Measurements from ENCODE around the gene FBXL22.

The FBXL22 gene, protein sequence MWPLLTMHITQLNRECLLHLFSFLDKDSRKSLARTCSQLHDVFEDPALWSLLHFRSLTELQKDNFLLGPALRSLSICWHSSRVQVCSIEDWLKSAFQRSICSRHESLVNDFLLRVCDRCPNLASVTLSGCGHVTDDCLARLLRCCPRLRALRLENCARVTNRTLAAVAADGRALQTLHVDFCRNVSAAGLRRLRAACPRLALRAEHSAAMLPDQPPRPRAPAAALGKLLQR

DNA sequence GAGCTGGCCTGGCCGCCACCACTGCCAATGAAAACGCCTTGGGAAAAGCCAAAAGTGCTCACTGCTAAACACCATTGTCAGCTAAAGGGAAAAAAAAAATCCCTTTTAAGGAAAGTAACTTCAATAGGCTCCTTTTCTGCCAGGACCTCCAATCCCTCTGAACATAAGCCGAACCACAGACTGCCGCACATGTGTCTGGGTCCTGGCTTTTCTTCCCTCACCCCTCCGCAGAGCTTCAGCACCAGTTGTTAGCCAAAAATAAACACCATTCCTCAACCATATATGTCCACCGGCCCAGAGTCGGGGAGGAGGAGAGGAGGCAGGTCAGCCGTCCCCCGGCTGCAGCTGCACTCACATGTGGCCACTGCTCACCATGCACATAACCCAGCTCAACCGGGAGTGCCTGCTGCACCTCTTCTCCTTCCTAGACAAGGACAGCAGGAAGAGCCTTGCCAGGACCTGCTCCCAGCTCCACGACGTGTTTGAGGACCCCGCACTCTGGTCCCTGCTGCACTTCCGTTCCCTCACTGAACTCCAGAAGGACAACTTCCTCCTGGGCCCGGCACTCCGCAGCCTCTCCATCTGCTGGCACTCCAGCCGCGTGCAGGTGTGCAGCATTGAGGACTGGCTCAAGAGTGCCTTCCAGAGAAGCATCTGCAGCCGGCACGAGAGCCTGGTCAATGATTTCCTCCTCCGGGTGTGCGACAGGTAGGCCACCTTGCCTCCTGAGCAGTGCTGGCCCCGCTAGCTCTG, at the start of gene FBXL22:
Gene FBXL22 (plus strand): TSS at position 350 of the 753 bp plus-strand sequence. CDS start 6 bp downstream, at position 356.
- no peak for DNase-seq

DNA sequence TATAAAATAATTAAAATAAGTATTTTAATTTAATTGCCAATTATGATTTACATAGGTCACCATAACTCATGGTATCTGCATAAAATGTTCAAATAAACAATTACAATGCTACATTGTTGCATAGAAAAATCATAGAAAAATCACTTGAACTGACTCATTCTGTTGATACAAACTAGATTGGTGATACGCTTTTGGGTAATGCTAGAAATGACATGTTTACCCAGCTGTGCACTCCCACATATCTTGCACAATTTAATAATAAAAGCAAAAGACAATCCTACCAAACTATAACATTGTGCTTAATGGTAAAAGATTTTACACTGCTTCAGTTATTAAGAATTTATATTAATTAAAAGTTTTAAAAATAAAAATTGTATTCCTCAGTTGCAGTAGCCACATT, 45.8 kb upstream of the FBXL22 start:
- DNase-seq = no peak

DNA sequence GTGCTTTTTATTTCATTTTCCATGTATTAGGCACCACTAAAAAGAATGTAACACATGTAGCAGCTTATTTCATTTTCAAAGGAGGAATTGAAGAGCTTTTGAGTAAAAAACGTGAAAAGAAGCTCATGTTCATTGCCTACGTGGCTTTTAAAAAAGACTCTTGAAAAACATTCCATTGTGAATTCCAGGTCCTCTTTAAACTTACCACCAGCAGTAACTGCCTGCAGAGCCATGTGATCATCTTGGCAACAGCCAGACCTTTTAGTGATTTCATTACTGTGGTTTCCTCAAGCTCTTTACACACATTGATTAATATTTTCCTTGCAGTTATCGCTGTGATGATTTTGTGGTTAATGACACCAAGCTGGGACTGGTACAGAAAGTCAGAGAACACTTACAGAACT, 43.8 kb upstream of the FBXL22 start:
- DNase-seq = no peak

DNA sequence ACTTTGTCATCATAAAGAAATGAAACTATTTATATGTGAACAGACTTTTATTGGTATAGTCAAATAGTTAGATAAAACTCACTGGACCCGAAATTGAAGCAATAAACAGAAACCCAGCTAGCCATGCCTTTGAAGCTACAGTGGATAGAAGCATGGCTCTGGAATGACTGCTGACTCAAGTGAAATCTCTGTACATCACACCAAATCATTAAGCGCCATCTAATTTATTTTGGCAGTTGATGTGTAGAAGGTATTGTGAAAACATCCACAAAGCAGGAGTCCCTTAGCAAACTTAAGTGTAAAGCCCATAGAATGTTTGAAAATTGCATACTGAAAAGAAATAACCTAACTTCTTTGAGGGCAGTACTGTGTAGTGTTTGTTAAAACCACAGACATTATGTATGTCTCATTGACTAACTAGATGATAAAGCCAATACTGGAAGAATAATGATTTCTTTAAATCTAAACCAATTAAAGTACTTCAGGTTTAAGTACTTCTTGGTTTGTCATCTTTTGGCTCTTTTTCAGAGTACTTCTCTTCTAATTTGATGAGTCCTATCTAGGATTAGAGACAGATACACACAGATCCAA, 42.8 kb upstream of the FBXL22 start:
- no peak for DNase-seq

DNA sequence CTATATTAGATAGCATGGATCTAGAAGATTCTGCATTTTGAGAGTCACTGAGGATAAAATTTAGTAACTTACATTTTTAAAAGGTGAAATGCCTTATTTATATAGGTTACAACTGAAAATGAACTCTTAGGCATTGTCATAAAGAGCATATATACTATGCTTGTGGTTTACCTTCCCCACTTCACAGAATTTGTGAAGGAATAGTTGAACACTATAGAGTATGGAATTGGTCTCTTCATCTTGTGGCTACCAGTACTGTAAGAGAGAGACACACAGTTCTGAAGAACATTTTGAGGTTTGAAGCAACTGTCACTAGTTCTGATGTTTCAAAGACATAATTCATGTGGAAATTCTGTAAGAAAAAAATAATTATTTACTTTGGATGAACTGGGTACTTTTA, 41.7 kb upstream of the FBXL22 start:
- no peak for DNase-seq

DNA sequence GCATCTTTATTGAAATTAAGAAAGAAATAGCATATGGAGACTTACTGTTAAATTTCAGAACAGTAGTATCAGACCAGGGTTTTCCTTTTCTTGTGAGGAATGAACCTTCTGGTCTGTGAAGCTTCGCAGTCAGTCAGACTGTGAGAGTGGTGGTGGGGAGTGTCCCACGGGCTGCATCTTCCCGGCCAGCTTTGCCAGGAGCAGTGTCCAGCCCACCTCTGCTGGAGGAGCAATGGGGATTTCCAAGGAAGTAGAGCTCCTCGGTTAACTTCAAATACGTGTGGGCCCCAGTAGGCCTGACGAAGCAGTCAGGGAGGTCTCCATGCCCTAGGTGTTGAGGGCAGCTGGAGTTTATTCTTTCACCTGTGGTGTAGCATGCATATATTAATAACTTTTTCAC, 40.9 kb upstream of the FBXL22 start:
- DNase-seq = no peak

DNA sequence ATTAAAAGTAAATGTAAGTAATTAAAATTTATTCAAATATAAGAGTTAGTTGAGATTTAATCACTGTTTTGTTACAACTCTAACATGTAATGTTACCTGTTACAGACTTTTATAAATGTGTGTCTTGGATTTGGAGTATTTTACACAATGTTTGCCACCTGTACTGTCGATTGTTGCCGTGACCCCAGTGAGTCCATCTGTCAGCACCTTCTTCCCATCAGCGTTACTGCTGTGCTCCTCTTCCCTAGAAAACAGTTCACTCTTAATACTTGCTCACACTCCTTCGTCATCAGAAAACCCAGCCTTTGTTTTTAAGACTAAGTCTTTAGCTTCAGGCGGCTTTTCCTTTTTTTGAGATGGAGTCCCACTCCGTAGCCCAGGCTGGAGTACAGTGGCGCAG, 40.5 kb upstream of the FBXL22 start:
- DNase-seq = no peak

DNA sequence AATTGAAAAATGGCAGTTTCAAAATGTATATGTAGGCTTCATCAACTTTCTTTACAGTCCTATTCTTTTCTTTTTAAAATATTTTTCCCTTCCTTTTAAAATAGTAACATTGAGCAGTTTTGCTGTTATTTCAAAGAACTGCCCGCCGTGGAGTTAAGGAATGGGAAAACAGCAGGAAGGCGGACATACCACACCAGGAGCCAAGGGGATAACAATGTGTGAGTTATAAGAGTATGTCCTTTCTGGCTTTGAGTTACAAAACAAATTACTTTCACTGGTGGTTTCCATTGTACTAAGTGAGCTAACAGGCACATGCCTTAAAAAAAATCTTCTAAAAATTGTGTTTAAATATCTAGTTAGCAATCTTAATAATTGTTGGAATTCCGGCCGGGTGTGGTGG, 37.4 kb upstream of the FBXL22 start:
- DNase-seq = no peak

DNA sequence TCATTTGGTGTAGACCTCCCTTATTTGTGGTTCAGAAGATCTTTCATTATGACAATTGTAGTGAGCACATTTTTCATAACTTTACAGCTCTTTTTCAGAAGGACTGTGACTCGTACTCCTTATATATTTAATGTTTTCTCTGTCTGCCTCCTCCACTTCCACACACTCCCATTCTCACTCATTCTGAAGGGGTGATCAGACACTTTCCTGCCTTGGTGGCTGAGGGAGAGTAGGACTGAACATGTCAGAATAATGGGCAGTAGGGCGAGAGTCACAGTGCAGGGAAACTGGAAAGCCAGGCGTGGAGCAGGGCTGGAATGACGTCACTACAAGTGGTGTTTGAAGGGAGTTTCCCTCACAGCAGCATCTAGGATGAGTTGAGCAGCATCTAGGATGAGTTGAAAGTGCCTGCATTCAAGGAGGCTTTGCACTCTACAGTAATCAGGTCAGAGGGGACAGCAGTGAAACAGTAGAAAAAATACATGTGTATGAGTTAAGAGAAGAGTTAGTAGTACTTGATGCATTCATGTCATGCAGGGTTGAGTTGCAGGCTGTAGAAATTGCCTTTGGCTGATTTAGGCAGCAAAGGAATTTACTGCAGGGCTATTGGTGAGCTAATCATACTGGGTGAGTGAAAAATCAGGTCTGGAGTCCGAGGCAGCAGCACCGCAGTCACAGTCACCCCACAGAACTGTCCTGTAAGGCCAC, 36.3 kb upstream of the FBXL22 start:
- no peak for DNase-seq

DNA sequence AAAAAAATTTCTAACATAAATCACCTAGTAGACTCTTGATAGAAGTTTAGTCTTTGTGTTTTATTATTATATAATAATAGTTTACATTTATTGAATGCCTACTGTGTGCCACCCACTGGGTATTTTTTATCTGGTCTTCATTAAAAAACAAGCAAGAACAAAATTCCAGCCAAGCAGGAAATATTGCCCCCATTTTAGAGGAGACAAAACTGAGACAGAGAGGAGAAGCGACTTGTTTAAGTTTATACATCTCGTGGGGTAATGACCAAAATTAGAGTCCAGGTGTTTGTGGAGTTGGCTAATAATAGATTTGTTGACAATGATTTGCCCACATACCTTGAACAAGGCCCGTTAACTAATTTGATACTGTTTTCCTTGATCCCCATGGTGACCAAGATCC, 33.1 kb upstream of the FBXL22 start:
- no peak for DNase-seq

DNA sequence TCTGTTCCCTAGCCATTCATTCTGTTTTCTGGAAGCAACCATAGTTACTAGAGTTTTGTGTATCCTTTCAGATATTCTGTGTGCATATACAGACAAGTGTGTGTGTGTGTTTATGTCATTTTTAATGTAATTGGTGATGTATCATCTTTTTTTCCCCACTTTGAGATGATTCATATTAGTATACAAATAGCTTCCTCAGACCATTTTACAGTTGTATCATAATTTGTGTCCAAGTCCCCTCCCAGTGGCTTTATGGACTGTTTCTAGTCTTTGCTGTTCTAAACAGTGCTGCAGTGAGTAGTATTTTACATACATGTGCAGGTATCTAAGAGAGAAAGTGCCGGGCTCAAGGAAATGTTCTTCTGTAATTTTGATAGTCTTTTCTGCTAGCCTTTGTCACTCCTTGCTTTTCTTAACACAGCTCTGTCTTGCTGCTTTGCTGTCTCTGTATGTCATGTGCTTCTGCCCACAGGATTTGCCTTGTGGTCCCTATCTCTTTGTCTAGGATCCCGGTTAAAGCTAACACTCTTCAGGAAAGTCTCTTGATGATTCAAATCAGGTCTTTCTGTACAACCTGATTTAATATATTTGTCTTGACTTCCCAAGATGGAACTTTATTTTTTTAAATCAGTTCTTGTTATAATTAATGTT, 31.5 kb upstream of the FBXL22 start:
- DNase-seq = no peak

DNA sequence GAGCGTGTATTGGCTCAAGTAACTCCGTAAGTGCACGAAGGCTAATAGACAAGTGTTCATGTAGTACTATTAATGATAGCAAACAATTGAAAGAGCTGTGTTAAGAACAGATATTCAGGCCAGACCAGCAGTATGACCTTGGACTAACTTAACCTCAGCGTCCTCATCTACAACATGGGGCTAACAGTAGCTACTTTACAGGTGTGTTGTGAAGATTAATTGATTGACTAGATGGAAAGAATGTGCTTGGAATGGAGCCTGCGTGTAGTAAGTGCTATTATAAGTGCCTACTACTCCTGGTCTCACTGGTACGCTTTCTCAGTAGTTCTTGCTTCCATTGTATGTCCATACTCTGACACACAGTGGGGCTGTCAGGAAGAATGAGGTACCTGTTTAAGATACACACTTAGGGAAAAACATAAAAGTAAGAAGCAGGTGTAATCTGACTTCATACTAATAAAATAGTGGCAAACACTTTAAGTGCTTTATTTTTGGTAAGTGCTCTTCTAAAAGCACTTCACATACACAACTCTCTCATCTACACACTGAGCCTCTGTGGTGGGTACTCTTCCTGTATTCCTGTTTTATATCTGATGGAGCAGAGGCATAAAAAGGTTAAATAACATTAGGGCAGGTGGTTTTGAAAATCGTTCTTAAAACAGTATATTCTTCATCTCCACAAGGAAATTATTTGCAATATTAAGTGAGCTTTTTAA, 24.3 kb upstream of the FBXL22 start:
- DNase-seq = no peak

DNA sequence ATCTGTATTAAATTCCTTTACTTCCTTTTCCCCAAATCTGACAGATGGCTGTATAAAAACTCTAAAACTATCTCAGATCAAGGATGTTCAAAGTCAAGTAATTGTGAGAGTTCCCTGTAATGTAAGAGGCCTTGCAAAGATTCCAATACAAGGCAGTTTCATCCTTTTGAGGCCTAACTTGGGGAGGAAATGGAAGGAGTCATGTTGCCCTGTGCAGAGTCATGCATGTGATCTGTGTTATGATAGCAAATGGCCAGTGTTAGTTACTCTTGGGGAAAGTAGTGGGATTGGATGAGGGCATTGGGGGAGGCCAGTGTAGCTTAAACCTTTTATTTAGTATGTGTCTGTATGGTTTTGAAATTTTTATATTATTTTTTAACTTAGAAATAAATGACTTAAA, 23.7 kb upstream of the FBXL22 start:
- DNase-seq = no peak

DNA sequence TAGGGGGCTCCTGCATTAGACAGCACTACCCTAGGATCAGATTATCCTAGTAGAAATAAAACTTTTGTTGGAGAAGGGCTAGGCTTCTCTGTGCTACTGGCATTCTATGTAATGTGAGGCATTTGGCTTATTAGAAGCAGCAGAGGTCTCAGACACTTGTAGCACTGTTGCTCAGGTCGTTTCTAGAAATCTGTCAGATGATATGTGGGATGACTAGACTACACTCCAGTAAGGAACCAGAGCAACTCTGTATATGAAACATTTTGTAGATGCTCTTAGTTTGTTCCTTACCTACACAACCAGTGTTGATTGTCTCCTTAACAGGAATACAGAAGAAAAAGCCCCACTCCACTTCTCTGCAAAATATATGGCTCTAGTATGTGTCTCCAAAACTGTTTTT, 21.9 kb upstream of the FBXL22 start:
- no peak for DNase-seq

DNA sequence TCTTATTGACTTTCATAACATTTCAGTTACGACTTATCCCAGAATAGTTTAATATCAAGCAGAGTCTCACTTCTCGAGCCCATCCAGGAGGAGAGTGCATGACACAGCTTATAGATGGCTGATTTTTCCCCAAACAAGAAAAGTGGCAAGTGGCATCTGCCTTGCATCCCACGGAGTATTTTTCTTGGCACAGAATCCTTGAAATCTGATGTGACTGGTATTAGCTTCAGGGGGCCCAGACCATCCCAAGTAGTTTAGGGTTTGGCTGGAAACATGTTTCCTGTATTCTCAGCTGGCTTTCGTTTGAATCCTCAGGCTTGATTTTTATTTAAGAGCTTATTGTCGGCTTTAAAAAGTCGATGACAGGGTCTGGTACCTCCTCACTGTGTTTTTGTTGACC, 20.7 kb upstream of the FBXL22 start:
- DNase-seq = no peak

DNA sequence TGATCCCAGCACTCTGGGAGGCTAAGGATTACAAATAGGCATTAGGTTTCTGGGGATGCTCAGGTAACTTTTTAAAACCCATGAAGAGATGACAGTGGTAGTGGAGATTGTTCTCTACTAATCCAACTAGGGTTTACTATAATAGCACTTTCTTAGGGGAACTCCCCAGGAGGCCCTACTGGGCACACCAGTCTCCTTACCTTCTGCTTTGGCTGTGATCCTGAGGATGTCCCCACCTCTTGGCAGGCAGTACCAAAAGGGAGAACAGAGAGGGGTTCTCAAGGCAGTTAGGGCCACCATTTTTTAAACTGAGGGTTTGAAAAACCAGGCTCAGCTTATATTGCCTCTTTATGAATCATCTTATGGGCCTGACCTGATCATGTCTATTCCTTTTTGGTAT, 15.0 kb upstream of the FBXL22 start:
- no peak for DNase-seq

DNA sequence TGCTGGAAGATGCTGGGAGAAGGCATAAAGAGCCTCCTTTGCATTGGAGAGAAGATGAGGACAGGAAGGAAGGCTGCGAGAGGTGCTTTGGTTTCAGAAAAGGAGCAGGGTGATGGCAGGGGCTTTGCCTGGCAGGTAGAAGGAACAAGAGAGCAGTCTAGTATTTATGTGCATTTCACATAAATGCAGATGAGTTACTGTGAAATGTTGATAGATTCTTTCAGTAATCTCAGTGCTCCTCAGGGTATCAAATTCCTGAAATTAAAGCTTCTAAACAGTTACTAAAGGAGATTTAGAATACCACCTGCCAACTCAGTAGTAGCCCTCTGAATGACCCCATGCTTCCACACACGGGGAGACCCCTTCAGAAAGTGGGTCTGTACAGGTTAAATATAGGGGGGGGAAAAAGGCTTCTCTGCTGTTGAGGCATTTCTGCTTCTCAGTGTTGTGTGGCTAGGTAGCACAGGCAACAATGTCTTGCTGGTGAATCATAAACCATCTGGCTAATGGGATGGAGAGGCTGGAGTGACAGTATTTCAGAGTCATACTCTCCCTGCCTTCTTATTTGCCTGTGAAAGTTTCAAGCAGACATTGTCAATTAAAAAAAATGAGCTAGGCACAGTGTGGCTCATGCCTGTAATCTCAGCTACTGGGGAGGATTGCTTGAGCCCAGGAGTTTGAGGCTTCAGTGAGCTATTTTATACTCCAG, 14.3 kb upstream of the FBXL22 start:
- DNase-seq = no peak

DNA sequence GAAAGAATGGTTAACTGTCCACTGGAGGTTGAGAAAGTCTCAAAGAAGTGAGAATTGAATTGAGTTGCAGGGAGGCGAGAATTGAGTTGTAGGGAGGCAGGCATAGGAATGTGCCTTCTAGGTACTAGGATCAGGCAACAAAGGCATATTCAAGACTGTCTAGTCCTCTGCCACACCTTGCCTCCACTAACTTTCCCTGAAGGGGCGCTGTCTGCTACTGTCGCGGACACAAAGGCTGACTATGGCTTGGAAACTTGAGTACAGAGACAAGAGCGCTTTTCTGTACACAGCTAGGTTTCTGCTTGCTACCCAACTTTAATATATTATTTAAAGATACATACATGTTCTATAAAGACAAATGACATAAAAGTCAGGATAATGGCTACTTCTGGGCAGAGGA, 10.4 kb upstream of the FBXL22 start:
- no peak for DNase-seq

DNA sequence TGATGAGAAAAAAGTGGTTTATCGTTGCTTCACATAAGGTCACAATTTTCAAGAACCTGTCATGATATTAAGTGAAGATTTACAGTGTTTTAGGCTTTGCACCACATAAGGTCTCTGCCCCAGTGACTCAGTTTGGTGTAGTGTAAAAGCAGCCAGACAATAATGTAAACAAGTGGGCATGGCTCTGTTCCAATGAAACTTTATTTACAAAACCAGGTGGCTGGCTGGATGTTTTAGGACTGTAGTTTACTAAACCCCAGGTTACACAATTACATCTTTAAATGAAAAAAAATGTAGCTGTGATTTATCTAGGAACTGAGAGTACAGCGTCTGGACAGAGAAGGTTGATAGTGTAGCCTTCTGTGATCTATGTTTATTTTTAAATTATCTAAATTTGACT, 9.7 kb upstream of the FBXL22 start:
- DNase-seq = no peak

DNA sequence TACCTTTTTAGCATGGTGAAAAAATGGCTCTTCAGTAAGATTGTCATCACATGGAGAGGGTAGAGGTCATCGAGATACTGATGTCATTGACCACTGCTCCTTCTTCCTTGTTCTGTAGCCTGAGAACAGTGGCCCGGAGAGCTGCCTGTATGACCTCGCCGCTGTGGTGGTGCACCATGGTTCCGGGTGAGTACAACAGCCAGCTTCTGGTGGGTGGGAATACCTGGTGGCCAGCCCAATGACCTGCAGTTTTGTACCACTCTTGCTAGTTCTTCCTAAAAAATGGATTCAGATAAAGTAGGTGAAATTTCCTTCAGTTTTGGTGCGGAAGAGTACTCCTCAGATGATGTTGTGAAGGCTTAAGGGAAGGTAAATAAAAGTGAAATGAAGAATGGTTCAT, 8.4 kb upstream of the FBXL22 start:
- no peak for DNase-seq

DNA sequence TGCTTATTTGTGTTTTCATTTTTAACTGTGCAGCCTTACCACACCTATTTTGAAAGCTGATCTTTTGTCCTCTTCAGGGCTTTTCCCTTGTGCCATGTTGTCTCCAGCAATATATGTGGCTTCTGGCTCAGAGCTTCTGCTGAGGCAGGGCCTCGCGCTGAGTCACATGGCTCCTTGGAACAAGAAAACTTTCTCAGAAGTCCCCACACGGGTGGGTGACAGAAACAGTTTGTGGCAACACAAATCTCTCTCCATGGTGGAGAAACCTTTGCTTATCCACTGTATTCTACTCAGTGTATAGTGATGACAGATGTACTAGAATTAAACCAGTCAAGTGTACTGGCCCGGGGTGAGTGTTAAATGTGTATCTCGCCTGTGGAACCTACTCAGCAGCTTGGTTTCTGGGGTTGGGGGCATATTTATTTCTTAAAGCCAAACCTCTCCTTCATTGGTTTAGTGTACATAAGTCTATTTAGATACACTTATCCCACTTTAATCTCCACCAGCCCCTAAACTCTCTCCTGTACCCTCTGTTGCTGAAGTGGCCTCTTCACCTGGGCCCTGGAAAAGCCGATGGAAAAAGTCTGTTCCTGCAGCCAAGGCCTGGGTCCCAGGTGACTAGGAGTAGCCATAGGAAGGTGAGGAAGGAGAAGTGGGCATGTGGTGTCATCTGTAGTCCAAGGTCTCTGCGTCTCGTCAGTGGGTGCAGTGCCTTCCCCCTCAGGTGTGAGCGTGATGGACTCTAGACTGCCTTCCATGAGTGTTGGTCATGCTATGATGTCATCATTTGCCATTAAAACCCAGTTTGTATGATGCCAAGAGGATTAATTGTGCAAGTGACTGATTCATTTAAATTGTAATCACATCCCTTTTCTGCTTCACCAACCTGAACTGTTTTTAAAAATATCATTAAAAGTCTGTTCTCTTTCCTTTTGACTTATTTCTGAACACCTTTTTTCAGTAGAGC, 3.2 kb upstream of the FBXL22 start:
- no peak for DNase-seq

Data from activated CD4-positive, alpha-beta T cell treated with anti-CD3 and anti-CD28 coated beads for 1 hour (primary cell).